AG10803 (cell line): ENCODE results near the gene NYNRIN.

Experiments used
- DNase-seq: peaks from one replicate; pipeline ENCODE4 v3.0.0; 2010; ENCODE audit warnings: low read depth
- H3K4me3 ChIP-seq: 2 replicates; pipeline ENCODE4 v1.5.1; 2011; ENCODE audit warnings: mild to moderate bottlenecking, low read length, control low read depth
- TF ChIP-seq, protein P1 (sequence below): conservative IDR thresholded peaks from 2 replicates; pipeline ENCODE4 v1.5.1; 2011; ENCODE audit warnings: mild to moderate bottlenecking, low read length, control low read depth, inconsistent platforms

NYNRIN gene

DNA sequence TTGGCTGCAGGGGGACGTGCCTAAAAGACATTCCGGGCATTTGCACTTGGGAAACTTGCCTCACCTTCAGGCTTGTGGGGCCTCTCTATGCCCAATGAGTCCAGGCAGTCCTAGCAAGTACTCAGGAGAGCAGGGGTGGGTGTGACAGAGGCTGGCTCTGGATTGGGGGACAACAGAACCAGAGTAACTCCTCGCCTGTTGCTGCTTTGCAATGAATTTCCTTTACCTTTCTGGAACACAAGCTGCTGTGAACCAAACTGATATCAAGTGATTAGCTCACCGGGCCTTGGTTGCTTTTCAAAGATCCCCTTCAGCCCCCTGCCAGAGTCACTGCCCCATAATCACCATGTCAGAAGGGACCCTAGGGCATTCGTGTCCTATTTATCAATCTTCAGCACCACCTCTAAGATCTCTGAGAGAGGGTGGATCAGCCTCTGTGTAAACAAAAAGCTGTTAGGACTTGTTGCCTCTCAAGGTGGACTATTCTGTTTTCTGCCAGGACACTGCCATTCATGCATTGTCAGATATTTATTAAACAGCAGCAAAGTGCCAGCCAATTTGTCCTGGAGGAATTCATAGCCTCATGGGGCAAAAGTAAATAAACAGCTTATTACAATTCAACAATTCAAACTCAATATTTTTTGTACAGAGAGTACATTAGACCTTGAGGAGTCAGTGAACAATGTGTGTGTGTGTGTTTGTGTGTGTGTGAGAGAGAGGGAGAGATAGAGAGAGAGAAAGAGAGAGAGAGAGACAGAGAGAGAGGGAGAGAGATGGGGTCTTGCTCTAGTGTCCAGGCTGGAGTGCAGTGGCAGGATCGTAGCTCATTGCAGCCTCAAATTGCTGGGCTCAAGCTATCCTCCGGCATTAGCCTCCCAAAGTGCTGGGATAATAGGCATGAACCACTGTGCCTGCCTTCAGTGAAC lies 19.6 kb upstream of the NYNRIN start:
- TF ChIP-seq, protein P1, sequence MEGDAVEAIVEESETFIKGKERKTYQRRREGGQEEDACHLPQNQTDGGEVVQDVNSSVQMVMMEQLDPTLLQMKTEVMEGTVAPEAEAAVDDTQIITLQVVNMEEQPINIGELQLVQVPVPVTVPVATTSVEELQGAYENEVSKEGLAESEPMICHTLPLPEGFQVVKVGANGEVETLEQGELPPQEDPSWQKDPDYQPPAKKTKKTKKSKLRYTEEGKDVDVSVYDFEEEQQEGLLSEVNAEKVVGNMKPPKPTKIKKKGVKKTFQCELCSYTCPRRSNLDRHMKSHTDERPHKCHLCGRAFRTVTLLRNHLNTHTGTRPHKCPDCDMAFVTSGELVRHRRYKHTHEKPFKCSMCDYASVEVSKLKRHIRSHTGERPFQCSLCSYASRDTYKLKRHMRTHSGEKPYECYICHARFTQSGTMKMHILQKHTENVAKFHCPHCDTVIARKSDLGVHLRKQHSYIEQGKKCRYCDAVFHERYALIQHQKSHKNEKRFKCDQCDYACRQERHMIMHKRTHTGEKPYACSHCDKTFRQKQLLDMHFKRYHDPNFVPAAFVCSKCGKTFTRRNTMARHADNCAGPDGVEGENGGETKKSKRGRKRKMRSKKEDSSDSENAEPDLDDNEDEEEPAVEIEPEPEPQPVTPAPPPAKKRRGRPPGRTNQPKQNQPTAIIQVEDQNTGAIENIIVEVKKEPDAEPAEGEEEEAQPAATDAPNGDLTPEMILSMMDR, result no peak
- H3K4me3 ChIP-seq, result no peak overlapping the region
- DNase-seq, result no peak

DNA sequence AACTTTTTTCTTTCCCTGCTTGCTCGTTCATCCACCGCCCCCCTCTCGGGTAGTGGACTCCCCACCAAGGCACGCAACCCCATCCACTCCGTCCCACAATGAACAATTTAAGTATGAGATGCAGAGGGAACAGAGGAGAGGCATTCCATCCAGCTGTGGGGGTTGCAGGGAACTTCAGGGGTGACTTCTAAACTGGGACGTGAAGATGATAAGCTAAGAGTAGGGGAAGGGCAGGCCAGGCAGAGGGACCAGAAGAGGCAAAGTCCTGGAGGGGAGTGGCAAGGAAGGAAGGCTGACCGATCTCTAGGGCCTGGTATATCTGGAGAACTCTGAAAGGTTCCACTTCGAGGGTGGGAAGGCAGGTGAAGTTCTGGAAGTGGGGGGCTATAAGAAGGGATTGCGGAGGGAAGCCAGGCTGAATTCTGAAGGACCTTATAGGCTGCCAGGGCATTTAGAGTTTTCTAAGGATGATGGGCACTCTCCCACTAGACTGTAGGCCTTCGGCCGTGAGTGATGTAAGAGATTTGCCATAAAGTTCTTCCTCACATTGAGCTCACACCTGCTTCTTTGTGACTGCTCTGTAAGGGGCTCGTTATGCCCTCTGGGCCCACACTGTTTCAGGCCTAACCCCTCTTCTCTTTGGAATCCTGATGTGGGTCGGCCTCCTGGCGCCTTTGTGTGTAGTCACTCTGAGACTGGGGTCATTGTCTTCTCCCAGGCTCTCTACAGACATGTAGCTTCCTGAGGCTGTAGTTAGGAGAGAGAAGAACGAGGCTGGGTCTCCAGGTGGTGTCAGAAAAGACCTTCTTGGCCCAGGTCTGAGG lies 18.7 kb upstream of the NYNRIN start:
- H3K4me3 ChIP-seq, result no peak overlapping the region
- no peak for DNase-seq
- TF ChIP-seq, protein P1, result no peak

DNA sequence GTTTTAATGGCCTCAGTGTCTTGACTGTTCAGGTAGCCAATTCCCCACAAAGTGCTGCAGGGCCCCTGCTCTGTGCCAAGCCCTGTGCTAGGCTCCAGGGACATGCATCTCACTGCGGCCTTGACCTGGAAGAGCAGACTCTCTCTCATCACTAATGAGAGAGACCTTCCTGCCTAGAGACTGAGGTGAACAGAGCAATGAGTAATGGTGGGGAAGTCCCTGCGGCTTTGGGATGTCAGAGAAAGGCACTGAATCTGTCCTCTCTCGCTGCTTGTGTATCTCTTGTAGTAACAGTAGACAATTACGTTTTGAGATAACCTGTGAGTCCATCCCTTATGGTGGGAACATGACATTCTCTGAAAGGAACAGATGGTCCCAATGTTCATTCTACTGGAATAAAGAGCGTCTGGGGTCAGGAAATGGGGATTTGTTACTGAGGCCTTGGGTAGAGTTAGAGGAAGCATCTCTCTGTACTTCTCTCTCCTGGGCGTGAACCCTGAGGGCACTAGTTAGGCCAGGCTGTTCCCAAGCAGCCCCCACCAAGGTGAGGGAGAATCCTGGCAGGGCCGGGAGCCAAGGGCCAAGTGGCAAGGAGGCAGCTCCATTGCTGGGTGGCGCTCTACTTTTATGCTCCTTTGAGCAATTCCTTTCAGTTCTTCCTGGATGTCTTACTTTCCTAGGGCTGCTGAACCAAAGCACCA lies 17.3 kb upstream of the NYNRIN start:
- no peak for DNase-seq
- TF ChIP-seq, protein P1, result no peak
- H3K4me3 ChIP-seq, result no peak overlapping the region

DNA sequence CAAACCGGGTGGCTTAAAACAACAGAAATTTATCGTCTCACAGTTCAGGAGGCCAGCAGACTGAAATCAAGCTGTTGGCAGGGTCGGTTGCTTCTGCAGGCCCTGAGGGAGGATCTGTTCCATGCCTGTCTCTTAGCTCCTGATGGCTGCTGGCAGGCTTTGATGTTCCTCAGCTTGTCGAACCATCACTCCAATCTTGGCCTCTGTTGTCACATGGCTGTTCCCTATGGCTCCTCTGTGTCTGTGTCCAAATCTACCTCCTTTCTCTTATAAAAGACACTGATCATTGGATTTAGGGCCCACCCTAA lies 16.8 kb upstream of the NYNRIN start:
- no peak for DNase-seq
- TF ChIP-seq, protein P1, result no peak
- no peak overlapping the region for H3K4me3 ChIP-seq

DNA sequence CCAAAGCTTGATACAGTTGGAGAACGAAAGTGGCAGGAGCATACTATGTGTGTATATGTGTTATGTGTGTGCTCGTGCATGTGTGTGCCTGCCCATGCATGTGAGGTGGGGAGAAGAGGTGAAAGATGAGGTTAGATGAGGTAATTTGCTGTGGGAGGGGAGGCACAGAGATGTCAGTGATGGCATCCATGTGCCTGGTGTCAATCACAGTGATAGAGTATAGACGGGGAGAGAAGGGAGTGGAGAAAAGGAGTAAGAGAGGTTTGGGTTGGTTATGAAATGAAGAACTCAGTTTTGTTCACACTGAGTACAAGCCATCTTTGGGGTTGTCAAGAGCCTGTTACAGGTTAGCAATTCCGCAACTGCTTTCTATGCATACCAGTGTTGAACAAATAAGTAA lies 14.6 kb upstream of the NYNRIN start:
- DNase-seq, result no peak
- TF ChIP-seq, protein P1, result no peak
- H3K4me3 ChIP-seq, result no peak overlapping the region

DNA sequence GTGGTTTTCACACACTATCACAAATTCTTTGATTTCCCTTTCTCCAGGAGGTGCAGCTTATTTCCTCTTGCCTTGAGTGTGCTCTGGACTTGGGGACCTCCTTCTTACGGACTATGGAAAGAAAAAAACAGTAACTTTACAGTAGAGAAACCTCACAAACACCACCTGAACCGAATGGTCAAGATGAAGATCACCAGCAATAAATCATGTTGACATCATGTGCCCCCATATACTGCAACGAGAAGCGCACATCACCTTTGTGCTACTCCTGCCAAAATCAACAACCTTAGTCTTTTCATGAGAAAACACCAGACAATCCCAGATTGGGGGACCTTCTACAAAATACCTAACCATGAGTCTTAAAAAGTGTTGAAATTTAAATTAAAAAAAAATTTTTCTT lies 13.3 kb upstream of the NYNRIN start:
- H3K4me3 ChIP-seq, result no peak overlapping the region
- no peak for DNase-seq
- TF ChIP-seq, protein P1, result no peak
